ENCODE results near the gene AK8.

Gene AK8

DNA sequence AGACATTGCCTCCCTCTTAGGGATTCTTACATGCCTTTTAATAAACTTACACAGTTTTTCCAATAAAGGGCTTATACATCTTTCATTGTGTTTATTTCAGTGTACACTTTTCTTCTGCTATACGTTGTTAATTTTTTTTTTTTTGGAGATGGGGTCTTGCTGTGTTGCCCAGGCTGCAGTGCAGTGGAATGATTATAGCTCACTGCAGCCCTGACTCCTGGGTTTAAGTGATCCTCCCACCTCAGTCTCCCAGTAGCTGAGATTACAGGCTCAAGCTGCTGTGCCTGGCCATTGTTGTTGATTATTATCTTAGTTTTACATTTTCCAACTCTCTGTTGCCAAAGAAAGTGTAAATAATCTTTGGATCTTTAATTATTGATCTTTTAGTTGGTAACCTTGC lies 118.0 kb downstream of the AK8 start:
- DNase-seq (ENCODE audit: low read depth in 1 of 2, low spot score in 1 of 2) = no peak
- TF ChIP-seq JUND (IDR thresholded peaks at IDR 0.05; ENCODE audit: low read depth) = no peak
- in situ Hi-C loops (cut with HindIII; ENCODE audit: low pct_unique_long_range_greater_than_20kb, low sequenced_read_pairs) = no loop called here

DNA sequence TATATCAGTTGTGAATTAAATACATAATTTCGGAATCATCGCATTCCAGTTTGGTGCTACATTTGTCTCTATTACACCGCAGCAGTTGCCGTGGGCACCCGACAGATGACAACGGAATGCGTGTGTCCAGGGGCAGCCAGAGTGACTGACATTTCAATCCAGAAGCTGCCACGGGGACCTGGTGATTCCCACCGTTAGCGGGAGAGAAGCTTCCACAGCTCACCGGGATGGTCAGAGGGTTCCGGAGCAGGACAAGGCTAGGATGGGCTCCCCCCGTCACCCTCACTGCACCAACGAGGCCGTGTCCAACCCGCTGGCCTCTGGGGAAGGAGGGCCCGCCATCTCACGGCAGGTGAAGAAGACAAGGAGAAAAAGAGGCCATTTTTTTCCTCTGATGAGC lies 121.1 kb downstream of the AK8 start:
- in situ Hi-C loops (cut with HindIII; ENCODE audit: low pct_unique_long_range_greater_than_20kb, low sequenced_read_pairs) = no loop called here
- no peak for TF ChIP-seq JUND (IDR thresholded peaks at IDR 0.05; ENCODE audit: low read depth)
- no peak for DNase-seq (ENCODE audit: low read depth in 1 of 2, low spot score in 1 of 2)

DNA sequence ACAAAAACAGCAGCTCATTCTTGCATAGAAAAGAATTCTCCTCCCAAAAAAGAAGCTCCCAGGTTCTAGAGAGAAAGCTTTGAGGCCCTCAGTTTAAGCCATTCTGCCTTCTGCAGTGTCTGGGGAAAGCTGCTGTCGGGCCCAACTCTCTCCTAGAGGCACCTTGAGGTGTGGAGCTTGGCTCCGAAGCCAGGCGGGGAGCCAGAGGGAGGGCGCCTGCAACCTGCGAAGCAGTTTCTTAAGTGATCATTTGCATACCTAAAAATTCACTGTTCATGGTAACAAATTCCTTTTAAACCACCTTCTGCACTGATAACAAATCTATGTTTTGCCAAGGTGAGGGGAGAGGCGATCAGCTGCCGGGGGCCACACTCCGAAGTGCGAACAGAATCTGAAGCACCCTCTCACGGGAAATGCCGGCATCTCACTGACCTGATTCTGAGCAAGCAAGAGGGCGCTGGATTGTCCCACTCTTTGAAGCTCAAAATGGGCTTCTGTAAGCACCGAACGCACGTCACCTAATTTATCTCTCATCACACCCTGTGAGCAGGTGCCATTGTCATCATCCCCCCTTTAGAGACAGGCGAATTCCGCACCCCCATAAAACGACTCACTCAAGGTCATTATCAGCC lies 121.8 kb downstream of the AK8 start:
- TF ChIP-seq JUND (IDR thresholded peaks at IDR 0.05; ENCODE audit: low read depth) = no peak
- no peak for DNase-seq (ENCODE audit: low read depth in 1 of 2, low spot score in 1 of 2)
- in situ Hi-C loops (cut with HindIII; ENCODE audit: low pct_unique_long_range_greater_than_20kb, low sequenced_read_pairs) = no loop called here

DNA sequence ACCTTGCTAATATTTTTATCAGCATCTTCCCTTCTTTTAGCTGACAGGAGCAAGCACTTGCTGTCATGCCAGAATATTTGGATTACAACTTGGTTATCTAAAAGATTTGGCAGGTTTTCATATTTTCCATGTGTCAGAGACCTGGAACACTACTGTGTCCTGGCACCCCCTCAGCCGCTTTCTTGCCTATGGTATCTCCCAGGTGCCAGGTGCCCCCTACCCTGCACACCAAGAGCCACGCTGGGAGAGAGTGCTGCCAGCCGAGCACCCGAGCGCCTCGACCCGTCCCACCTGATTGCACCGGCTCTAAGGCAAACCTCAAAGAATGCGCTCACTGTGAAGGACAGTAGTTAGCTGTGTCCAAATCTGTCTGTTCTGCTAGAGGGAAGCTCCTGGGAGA lies 123.0 kb downstream of the AK8 start:
- no peak for DNase-seq (ENCODE audit: low read depth in 1 of 2, low spot score in 1 of 2)
- TF ChIP-seq JUND (IDR thresholded peaks at IDR 0.05; ENCODE audit: low read depth) = no peak
- in situ Hi-C loops (cut with HindIII; ENCODE audit: low pct_unique_long_range_greater_than_20kb, low sequenced_read_pairs) = no loop called here

DNA sequence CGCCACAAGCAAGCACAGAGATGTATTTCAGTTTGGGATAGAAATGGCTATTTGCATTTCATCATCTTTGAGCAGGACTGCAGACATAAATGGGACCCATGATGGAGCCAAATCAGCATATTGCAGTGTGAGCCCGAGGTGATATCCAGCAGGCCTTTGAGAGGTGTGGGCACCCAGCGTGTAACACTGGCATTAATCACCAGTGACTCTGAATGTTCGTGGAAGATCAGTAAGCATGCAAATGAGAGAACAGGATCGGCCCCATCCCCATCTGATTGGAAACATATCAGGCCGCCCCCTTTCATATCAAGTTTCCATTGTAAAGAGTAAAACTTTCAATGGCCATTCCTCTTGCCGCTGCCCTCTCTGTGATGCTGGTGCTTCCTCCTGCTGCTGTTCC lies 123.8 kb downstream of the AK8 start:
- DNase-seq (ENCODE audit: low read depth in 1 of 2, low spot score in 1 of 2) = no peak
- in situ Hi-C loops (cut with HindIII; ENCODE audit: low pct_unique_long_range_greater_than_20kb, low sequenced_read_pairs) = no loop called here
- TF ChIP-seq JUND (IDR thresholded peaks at IDR 0.05; ENCODE audit: low read depth) = no peak

DNA sequence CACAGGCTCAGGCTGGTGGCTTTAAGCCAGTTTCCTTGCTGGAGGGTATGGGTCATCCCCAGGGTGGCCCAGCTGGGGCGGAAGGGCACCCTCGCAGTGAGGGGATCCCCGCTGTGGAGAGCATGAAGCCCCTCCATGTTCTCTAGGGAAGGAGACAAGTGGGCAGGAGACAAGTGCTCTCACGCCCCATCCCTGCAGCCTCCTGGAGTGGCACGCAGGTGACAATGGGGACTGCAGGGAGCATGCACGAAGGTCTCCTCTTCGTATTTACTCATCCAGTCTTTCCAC lies 124.5 kb downstream of the AK8 start:
- no peak for DNase-seq (ENCODE audit: low read depth in 1 of 2, low spot score in 1 of 2)
- in situ Hi-C loops (cut with HindIII; ENCODE audit: low pct_unique_long_range_greater_than_20kb, low sequenced_read_pairs) = no loop called here
- TF ChIP-seq JUND (IDR thresholded peaks at IDR 0.05; ENCODE audit: low read depth) = no peak

DNA sequence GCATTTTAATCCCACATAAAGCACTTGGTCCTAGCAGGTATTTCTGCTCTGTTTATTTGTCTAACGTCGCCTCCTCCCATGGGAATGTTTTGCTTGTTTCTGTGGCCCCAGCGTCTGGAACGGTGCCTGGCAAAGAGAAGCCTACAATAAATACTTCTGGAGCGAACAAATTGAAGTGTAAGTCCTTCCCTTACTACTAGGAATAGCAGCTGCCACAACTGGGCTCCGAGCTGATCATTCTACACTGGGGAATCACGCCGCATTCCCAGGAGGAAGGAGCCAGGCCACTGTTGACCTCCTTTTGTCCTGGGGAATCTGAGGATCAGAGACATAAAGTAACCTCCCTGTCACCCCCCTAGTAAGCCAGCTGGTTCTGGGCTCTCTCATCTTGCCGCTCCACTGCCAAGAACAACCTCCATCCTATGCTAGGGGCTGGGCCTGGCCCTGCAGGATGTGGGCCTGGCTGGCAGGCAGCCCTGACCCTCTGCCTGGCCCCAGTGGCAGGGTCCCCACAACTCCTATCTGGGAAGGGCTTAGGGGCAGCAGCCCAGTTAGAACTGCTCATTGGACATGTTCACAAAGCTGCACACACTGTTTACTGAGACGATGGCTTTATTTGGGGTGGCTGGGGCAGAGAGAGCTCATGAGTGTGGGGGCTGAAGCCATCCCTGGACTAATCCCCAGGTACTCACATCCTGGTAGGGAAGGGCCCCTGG lies 125.0 kb downstream of the AK8 start:
- in situ Hi-C loops (cut with HindIII; ENCODE audit: low pct_unique_long_range_greater_than_20kb, low sequenced_read_pairs) = no loop called here
- peak; percentile 58 to 88 for DNase-seq (ENCODE audit: low read depth in 1 of 2, low spot score in 1 of 2)
- no peak for TF ChIP-seq JUND (IDR thresholded peaks at IDR 0.05; ENCODE audit: low read depth)

DNA sequence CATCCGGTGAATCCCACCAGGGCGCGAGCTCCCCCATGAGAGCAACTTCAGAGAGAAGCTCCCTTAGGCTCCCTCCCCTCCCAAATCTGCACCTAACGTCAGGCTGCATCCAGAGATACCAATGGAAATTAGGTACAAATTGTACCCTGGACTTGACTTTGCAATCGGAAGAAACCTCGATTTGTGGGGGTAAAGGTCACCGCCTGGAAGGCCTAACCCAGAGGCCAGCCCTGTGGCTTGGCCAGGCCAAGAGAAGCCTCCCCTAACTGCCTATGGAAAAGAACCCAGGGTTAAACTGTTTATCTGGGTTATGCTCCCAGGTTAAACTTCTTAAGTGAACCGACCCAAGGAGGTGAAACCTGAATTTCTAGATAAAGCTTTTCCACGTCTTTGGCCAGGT lies 127.4 kb downstream of the AK8 start:
- DNase-seq (ENCODE audit: low read depth in 1 of 2, low spot score in 1 of 2) = no peak
- in situ Hi-C loops (cut with HindIII; ENCODE audit: low pct_unique_long_range_greater_than_20kb, low sequenced_read_pairs) = no loop called here
- no peak for TF ChIP-seq JUND (IDR thresholded peaks at IDR 0.05; ENCODE audit: low read depth)

DNA sequence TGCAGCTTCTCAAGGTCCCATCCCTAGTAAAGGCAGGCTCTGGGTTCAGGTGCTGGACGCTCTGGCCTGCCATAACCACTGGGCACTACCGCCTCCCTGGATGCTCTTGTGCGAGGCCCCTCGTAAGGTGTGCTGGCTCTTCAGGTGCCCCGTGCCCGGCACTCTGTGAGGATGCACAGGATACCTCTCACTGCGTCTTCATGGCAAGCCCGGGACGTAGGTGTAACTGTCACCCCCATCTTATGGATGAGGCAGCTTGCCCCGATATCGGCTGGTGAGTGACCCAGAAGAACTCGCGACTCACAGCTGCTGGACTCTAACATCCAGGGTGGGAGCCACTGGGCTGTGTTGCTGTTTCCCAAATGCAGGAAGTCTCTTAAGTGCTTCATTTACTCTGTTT lies 128.8 kb downstream of the AK8 start:
- DNase-seq (ENCODE audit: low read depth in 1 of 2, low spot score in 1 of 2) = no peak
- in situ Hi-C loops (cut with HindIII; ENCODE audit: low pct_unique_long_range_greater_than_20kb, low sequenced_read_pairs) = no loop called here

DNA sequence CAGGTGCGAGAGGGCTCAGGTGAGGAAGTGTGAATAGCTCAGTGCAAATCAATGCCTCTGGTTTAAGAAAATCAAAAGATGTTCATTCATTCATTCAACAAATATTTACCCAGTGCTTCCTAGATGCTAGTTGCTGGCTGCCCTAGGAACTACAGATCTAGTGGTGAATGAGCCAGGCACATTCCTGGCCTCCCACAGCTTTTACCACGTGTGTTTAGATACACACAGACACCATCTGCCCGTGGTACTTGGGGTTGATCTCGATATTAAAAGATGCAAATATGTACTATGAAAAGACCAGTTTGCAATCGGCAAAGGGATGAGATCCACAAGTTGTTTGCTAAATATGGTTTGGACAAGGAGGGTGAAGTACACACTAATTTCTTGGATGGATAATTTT lies 129.6 kb downstream of the AK8 start:
- in situ Hi-C loops (cut with HindIII; ENCODE audit: low pct_unique_long_range_greater_than_20kb, low sequenced_read_pairs) = no loop called here
- DNase-seq (ENCODE audit: low read depth in 1 of 2, low spot score in 1 of 2) = no peak
- TF ChIP-seq JUND (IDR thresholded peaks at IDR 0.05; ENCODE audit: low read depth) = no peak

More for the DNA sequence above, 128.8 kb downstream of the AK8 start:
- TF ChIP-seq JUND (IDR thresholded peaks at IDR 0.05; ENCODE audit: low read depth) = no peak

DNA sequence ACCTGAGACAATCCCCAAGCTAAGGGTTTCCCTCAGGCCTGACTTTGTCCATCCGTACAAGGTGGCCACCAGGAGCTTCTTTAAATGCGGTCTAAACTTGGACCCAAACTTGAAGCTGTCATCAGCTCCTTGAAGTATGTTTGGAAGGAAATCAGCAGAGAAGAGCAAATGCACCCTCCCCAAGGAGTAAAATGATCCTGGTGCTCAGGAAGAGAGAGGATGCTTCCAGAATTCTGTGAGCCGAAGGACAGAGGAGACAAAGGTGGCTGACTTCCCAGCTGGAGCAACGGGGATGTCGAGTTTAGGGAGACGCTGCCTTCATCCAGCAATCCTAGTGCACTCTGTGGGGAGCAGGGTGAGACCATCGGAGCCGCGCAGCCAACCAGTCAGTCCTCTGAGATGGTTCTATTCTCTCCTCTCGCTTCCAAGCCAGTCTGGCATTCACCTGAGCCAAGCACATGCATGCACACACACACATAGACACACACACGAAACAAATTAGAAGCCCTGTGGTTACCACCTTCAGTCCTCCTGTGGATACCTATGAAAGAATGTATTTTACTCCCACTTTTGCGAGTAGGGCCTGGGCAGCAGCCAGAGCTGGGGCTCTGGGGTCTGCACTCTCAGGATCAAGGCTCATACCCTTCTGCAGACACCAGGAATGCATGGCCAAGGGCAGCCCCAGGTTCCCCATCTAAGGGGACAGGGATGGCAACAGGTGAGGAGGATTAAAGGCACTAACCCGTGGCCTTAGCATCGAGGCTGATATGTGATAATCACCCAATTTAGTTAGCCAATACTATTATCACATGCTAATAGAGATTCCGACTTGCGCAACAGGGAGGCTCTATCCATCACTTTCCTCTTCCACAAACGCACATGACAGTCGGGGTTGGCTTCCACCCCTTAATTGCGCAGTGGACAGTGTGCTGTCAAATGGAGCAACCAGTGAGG lies 132.1 kb downstream of the AK8 start:
- no peak for DNase-seq (ENCODE audit: low read depth in 1 of 2, low spot score in 1 of 2)
- in situ Hi-C loops (cut with HindIII; ENCODE audit: low pct_unique_long_range_greater_than_20kb, low sequenced_read_pairs) = no loop called here
- no peak for TF ChIP-seq JUND (IDR thresholded peaks at IDR 0.05; ENCODE audit: low read depth)

DNA sequence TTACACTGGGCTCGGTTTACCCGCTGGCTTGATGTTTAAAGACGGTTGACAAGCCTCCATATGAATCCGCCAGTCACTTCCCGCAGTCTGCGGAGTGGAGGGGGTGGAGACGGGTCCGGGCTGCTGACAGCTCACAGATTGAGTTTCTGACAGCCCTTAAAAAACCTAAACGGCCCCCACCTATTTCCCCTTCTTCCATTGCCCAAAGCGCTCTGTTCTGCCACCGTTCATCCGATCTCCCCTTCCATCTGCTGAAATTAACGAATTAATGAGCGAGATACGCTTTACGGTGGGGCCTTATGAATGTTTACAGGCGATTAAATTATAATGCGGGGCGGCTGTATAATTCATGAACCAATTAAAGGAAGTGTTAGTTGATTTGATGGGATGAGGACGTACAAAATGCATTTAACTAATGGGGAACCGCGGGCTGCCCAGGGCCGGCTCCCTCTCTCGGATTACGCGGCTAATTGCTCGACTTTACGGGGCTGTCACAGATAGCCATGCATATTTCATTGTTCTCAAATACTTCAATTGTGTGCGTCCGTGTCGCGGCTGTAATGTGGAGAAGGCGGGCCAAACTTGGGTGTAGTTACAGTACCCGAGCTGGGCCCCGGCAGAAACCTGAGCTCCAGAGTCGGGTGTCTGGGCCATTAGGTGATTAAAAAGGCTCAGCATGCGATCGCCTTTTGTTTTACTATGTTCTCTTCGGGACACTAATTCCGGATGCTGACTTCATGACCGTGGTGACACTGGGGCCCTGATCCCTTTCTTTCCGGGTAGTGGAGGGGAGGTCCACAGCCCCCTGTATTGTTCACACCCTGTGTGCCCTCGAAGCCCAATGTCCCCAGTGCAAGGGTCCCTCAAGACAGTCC lies 133.0 kb downstream of the AK8 start:
- no peak for TF ChIP-seq JUND (IDR thresholded peaks at IDR 0.05; ENCODE audit: low read depth)
- no peak for DNase-seq (ENCODE audit: low read depth in 1 of 2, low spot score in 1 of 2)
- in situ Hi-C loops (cut with HindIII; ENCODE audit: low pct_unique_long_range_greater_than_20kb, low sequenced_read_pairs) = no loop called here
